OCI-LY3 (cell line): ENCODE data around the gene RBM6.

ENCODE experiments used
- CTCF ChIP-seq: fragments of 200-600, 300-600 bp; sonication (generic); IDR thresholded peaks from 2 replicates; pipeline ENCODE4 v1.5.1; 2014; ENCODE audit warnings: antibody characterized with exemption, low read length, low read depth
- EZH2phosphoT487 ChIP-seq: fragments of 200-600 bp; shearing (Covaris generic); IDR thresholded peaks from 2 replicates; pipeline ENCODE4 v1.6.1; 2018; ENCODE audit warnings: antibody characterized with exemption, mixed run types, low read depth

DNA sequence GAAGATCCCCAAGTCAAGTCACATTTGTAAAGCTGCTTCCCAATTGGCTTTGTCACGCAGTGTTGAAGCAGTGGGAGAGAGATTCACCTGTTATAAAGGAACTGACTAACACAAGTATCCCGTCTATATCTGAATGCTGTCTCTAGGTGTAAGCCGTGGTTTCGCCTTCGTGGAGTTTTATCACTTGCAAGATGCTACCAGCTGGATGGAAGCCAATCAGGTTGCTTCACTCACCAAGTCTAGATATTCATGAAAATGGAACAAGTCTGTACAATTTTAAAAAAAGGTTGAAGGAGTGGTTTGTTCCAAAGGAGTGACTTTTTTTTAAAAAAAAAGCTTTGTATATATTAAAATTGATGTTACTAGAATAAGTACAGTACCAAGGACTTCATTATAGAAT is 160.4 kb downstream of the RBM6 start:
- TF ChIP-seq CTCF (no peak), EZH2phosphoT487 (no peak)
